GM18858 (cell line): ENCODE measurements around the gene COPB2.

Experiments used
- ATAC-seq: cut with Tn5 transposase; IDR thresholded peaks from one replicate; pipeline ENCODE4 v1.9.1; 2021; ENCODE audit not compliant: unreplicated experiment

COPB2 gene

DNA sequence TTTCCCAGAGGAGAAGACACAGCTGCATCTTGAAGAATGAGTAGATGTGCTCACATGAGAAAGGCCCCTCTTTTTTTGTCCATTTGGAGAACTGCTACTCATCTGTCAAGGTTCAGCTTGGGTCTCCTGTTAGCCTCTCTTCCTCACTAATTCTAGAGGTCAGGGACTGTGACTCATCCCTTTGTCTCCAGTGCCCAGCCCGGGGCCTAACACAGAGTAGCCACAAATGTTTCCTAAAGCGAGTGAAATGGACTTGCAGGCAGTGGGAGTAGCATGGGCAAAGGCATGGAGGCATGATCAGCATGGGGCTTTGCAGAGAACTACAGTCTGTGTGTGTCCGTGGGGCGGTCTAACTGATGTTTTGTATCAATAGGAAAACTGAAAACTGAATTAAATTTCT, 79.6 kb downstream of the COPB2 start:
- no peak for ATAC-seq

GRCh38 chr3:139309061-139309591, 80.3 kb downstream of the COPB2 start:
- ATAC-seq = no peak

GRCh38 chr3:139308560-139308959, 80.9 kb downstream of the COPB2 start:
- no peak for ATAC-seq

DNA sequence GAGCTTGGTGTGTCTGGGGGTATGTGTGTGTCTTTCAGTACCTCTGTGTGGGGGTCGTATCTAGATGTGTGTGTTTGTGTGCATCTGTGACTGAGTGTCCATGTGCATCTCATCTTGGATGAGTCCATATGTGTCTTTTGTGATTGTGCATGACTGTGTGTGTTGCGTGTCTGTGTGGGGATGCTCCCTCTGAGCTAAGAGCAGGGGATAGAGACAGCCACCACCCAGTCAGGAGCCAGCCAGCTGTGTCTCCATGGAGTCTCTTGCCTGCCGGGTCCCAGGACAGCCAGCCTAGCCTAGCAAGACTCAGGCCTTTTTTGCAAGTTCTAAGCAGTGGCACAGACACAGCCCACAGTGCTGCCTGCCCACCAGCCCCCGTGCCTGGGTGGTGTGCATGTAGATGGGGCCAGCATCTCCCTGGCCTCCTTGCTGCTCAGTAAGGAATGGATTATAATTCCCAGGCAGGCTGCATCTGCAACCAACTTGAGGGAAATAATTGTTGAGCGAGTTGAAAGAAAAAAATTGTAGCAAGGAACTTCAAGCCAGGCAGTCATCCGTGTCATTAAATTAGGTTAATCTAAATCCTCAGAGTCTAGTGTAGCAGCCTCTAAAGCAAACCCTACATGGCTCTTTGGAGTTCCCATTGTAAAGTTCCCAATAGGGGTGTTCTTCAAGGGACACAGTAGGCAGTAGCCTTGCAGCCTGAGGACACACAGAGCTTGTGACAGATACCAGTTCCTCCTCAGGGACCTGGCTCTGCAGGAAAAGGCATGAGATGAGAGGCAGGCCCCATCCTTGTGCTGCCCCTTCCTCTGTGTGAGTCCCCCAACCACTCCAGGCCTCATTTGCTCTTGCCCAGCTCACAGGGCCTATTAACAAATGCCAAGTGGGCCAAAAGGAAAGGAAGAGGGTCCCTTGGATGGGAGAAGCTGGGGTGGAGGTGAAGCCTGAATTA, 81.6 kb downstream of the COPB2 start:
- ATAC-seq = no peak
